GM12864 (cell line): ENCODE results near the gene GPER1.

Source experiments
- DNase-seq: peaks from one replicate; pipeline ENCODE4 v3.0.0-alpha.2; 2011; ENCODE audit warnings: low read depth
- H3K4me3 ChIP-seq: 2 replicates; pipeline ENCODE4 v1.5.1; 2011; ENCODE audit warnings: mild to moderate bottlenecking, low read depth, low read length, control low read depth
- CTCF ChIP-seq: IDR thresholded peaks from 2 replicates; pipeline ENCODE4 v1.5.1; 2011; ENCODE audit warnings: low read depth, mild to moderate bottlenecking, moderate library complexity, low read length, control low read depth, inconsistent platforms; ENCODE audit errors: missing control alignments

Gene GPER1

GRCh38 chr7:1104516-1105179 lies 16.7 kb downstream of the GPER1 start:
- no peak overlapping the region; the same call in 1 of the 2 replicates for H3K4me3 ChIP-seq
- TF ChIP-seq CTCF = no peak
- DNase-seq = no peak

DNA sequence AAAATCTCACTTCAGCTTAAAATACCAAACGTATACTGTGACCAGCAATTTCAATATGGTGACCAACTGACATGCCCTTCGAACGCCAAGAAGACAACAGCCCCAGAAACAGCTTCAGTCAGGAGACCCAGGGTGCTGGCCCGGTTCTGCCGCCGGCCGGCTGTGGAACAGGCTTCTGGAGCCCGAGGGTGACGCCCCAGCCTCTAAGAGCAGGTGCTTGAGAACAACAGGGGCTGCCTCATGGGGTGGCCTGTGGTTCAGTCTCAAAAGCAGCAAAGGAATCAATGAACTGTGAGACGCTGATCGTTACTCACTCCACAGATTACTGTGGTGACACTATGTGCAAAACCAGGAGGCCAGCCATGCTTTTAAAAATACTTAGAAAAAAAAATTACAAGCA lies 17.3 kb downstream of the GPER1 start:
- no peak for TF ChIP-seq CTCF
- H3K4me3 ChIP-seq = no peak overlapping the region; the same call in 1 of the 2 replicates

DNA sequence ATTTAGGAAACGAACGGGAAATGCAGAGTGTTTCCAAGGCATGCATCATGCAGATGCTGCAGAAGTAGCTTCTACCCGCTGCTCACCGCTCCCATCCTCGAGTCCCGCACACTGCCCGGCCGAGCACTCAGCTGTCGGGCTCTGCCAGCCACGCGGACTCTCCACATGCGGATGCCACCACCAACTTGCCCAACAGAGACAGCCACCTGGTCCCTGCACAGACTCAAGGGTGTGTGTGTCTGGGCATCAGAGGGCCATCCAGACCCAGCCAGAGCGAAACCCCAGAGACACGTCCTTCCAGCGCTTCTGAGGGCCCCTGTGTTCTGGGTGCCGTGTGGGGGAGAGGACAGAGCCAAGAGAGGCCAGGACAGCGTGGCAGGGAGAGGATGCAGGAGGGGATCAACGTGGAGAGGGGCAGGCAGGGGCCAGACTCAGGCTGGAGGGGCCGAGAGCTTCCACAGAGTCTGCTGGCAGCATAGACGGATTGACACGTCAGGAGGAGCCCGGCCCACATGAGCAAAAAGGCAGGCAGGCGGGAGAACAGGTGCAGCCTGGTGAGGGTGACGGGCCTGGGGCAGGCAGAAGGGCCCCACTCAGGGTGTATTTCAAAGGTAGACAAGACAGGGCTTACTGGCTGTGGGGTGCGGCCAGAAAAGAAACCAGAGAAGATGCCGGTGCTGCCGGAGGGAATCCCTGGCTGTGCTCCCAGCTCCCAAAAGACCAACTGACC lies 18.3 kb downstream of the GPER1 start:
- DNase-seq = no peak
- no peak overlapping the region for H3K4me3 ChIP-seq
- no peak for TF ChIP-seq CTCF

More for the DNA sequence above, 17.3 kb downstream of the GPER1 start:
- peak; percentile 49 for DNase-seq

DNA sequence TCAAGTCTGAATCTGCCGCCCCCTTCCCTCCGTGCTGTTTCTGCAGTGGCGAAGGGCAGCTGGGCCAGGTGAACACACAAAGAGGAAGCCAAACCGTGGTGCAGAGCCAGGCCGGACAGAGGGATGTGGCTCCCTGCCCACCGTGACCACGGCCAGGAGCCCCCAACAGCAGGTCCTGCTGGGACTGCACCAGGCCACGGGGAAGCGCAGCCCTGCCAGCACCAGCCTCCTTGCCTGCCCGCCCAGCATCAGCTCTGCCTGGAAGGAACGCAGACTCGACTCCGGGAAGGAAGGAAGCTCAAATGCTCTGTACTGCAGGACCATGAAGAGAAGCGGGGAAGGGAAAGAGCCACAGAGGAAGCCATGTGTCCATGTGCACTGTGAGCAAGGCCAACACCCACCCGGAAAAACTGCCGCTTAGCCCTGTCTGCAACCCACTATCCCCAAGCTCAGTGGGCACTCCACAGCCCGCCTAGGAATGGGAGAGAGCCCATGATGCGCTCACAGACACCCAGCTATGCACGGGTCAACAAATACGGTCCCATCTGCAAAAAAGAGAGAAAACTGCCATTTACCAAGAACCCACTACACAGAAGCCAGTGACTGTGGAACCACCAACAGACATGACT lies 19.0 kb downstream of the GPER1 start:
- no peak for TF ChIP-seq CTCF
- no peak for DNase-seq
- H3K4me3 ChIP-seq = no peak overlapping the region

- TF ChIP-seq CTCF = no peak
- no peak for DNase-seq
- H3K4me3 ChIP-seq = no peak overlapping the region
Observed at GRCh38 chr7:1108264-1108920, 20.5 kb downstream of the GPER1 start.

GRCh38 chr7:1109581-1110310 lies 21.8 kb downstream of the GPER1 start:
- no peak overlapping the region for H3K4me3 ChIP-seq
- no peak for DNase-seq
- no peak for TF ChIP-seq CTCF
